T follicular helper cell (primary cell): ENCODE data around the gene DOLPP1.
"Not testable (repeated sequence)": the region's sequence is repeated elsewhere in the genome, so short reads cannot be mapped to it uniquely, and the experiment has no call there.

Experiments used
- DNase-seq: peaks from one replicate; pipeline ENCODE4 v3.0.0-alpha.2; 2020; ENCODE audit warnings: low read depth

The DOLPP1 gene

GRCh38 chr9:129111528-129112151, 30.7 kb downstream of the DOLPP1 start:
- no peak for DNase-seq

GRCh38 chr9:129112526-129112925, 31.6 kb downstream of the DOLPP1 start:
- DNase-seq = not testable (repeated sequence)

DNA sequence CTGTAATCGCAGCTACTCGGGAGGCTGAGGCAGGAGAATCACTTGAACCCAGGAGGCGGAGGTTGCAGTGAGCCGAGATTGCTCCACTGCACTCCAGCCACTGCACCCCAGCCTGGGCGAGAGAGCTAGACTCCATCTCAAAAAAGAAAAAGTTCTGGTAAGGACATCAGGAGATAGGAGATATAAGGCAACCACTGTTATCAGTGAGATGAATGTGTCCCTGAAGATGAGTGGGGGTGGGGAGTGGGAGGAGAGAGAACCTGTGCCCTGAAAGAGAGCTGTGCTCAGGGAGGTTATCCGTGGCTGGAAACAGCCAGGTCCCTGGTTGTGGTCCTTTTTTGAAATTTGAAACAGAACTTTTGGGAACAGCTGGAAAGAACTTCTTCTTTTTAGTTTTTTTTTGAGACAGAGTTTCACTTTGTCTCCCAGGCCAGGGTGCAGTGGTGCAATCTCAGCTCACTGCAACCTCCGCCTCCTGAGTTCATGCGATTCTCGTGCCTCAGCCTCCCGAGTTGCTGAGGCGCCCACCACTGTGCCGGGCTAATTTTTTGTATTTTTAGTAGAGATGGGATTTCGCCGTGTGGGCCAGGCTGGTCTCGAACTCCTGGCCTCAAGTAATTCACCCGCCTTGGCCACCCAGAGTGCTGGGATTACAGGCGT, 32.9 kb downstream of the DOLPP1 start:
- no peak for DNase-seq

DNA sequence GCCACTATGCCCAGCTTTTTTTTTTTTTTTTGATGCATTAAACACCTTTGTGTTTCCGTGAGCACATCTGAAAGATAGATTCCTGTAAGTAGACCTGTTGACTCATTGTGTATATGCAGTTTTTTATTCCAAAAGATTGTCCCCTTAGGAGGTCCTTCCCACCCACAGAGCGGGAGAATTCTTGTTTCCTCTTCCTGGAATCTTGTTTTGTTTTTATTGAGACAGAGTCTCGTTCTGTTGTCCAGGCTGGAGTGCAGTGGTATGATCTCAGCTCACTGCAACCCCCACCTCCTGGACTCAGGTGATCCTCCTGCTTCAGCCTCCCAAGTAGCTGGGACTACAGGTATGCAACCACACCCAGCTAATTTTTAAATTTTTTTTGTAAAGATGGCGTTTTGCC, 37.9 kb downstream of the DOLPP1 start:
- no peak for DNase-seq

DNA sequence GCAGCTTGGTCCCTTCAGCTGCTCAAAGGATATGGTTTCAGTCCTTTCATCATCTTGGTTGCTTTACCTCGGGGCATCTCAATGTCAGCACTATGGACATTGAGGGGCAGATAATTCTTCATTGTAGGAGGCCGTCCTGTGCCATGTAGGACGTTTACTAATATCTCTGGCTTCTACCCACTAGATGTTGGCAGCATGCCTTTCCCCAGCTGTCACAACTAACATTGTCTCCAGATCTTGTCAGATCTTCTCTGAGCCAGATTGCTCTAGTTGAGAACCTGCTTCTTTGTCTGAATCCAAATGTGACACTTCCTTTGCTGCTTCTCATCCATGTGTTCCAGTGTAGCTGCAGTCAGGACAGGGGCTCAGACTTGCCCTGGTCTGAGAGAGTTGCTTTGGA, 40.6 kb downstream of the DOLPP1 start:
- no peak for DNase-seq

DNA sequence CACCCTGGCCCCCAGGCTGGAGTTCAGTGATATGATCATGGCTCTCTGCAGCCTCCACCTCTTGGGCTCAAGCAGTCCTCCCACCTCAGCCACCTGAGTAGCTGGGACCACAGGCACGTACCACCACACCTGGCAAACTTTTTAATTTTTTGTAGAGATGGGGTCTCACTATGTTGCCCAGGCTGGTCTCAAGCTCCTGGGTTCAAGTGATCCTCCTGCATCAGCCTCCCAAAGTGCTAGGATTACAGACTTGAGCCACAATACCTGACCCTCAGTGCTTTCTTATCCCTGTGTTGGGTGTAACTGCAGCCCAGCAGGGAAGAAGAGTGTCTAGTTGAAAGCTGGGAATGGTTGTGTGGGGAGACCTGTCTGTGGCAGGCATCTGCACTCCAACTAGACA, 41.2 kb downstream of the DOLPP1 start:
- no peak for DNase-seq

DNA sequence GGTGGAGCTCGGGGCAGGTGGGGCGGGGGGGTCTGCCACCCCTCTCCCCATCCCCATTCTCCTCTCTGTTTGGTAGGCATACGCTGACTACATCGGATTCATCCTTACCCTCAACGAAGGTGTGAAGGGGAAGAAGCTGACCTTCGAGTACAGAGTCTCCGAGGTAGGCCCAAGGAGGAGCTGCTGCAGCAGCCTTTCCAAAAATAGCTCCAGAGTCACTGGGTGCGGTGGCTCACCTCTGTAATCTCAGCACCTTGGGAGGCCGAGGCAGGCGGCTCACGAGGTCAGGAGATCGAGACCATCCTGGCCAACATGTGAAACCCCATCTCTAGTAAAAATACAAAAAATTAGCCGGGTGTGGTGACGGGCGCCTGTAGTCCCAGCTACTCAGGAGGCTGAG, 42.1 kb downstream of the DOLPP1 start:
- DNase-seq = not testable (repeated sequence)

GRCh38 chr9:129124506-129125069, 43.7 kb downstream of the DOLPP1 start:
- no peak for DNase-seq

- no peak for DNase-seq
Measured at GRCh38 chr9:129125478-129125877, 44.6 kb downstream of the DOLPP1 start.

GRCh38 chr9:129126749-129127618, 46.1 kb downstream of the DOLPP1 start:
- DNase-seq = no peak

DNA sequence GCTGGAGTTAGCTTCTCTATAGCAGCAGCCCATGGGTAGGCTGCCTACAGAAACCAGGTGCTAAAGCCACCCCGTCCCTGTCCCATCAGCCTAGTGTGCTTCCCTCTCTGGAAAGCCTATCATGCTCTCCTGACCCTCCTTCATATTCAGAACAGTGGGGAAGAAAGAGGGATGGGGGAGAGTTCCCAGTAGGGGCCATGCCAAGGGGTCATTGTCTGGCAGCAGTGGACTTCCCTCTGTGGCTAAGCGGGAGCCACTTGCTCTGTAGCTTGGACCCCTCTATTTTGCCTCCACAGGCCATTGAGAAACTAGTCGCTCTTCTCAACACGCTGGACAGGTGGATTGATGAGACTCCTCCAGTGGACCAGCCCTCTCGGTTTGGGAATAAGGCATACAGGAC, 47.8 kb downstream of the DOLPP1 start:
- no peak for DNase-seq

DNA sequence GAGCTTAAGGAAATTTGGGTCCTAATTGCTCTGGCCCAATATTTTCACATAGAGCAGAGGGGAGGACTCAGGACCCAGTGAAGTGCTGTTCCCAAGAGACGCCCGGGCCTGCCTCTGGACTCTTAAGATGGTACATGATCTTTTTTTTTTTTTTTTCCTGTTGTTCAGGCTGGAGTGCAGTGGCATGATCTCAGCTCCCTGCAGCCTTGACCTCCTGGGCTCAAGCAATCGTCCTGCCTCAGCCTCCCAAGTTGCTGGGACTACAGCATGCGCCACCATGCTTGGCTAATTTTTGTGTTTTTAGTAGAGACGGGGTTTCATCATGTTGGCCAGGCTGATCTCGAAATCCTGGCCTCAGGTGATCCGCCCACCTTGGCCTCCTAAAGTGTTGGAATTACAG, 49.4 kb downstream of the DOLPP1 start:
- DNase-seq = not testable (repeated sequence)

- no peak for DNase-seq
Measured at GRCh38 chr9:129130791-129131190, 49.9 kb downstream of the DOLPP1 start.

- peak; percentile 78 for DNase-seq
Measured at GRCh38 chr9:129131300-129132145, 50.6 kb downstream of the DOLPP1 start.

DNA sequence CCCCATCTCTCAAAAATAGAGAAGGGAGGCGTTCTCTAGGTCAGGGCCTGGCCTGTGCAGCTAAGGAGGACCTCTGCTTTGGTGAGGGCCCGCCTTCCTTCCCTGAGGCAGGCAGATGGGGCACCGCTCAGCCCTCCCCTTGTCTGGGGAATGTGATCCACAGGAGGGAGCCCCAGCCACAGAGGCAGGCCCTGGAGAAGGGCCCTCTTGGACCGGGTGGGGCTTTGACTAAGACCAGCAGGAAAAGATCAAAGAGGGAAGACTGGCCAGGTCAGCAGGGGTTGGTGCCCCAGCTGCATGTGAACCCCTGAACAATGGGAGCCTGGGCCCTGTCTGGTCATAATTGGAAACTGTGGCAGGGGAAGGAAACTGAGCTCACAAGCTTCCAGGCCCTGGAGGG, 52.2 kb downstream of the DOLPP1 start:
- DNase-seq = no peak

- no peak for DNase-seq
Measured at GRCh38 chr9:129135476-129135875, 54.6 kb downstream of the DOLPP1 start.

- no peak for DNase-seq
Measured at GRCh38 chr9:129136446-129137035, 55.6 kb downstream of the DOLPP1 start.

DNA sequence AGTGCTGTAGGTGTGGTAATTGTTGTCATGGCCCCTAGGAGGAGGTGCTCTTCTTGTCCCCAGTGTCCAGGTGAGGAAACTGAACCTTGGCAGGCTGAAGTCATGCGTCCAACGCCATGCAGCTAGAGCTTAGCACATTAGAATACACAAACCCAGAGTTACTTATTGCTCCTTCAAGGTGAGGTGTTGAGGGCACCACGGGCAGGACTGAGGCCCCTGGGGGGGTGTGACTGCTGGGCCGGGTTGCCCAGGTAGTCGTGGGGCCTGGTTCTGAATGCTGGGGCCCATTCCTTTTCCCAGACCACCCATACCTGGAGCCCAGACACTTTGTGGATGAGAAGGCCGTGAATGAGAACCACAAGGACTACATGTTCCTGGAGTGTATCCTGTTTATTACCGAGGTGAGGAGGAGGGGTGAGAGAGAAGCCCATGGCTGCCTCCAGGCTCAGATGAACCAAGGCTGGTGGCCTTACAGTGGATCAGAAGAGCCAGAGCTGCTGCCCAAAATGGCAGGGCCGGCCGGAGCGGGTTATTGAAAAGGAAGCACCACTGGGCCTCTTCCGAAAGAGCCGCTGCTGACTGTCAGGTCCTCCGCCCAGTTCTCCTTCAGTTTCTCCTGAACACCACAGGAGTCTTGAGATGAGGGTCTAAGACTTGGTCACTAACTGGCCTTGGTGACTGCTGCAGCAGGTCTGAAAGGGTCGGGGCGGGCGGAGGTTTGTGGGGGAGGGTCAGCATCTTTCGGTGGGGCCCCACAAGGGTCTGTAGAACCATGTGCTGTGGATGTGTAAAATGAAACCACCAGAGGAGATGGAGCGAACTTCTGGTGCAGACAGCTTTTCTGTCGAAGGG, 56.6 kb downstream of the DOLPP1 start:
- no peak for DNase-seq

DNA sequence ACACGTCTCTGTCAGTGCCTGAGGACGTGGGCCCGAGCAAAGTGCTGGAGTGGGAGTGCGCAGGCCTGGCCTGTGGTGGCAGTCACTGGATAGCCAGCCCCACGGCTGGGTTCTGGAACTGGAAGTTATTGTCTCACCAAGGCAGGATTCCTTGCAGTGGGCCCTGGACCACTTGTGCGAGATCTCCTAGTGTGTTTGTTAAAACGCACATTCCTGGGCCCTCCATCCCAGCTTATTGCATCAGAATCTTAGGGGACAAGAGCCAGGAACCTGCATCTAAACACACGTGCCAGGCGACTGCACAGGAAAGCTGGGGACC, 57.2 kb downstream of the DOLPP1 start:
- no peak for DNase-seq

DNA sequence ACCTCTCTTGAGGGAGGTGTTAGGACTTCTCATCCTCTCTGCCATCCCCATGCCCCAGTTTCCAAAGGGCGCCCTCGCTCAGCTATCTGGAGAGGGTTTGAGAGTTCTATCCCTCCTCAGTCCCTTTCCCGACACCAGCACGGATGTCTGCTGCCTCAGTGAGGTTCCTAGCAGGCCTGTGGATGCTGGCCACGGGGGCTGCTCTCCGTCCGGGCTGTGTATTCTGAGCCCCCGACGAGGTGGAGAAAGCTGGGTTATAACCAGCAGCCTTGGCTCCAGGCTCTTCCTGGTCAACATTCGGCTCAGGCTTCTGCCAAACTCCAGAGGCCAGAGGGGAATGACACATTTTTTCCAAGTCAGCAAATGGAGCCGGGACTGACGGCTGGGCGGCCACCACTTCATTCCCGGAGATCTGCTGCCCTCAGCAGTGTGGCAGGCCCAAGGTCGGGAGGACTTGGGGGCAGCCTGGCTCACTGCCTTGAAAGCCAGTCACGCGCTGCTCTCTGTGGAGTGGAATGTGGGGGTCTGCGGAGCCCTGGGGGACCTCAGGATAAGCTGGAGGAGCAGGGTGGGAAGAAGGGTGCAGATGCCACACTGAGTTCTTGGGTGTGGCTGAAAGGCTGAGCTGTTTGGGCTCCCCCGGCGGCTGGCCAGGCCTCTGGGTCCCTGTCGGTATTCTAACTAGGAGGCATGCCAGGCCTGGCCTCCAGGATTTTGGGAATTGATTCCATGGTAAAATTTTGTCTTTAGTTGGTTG, 57.7 kb downstream of the DOLPP1 start:
- DNase-seq = no peak
